Liver (tissue), 9 donors: ENCODE data around the gene COL12A1. TPM values are rescaled to one million over a fixed set of nuclear protein-coding genes. Genes with fewer than 3 reads are reported as not detected.

Experiments used
- DNase-seq: peaks from one replicate; pipeline ENCODE4 v3.0.0-alpha.2; 2017; ENCODE audit warnings: low spot score
- H3K27ac ChIP-seq, 2 donors: one replicate each; pipeline ENCODE4 v1.7.0; 2013; ENCODE audit warnings: inconsistent platforms in 2 of 2, low read length in 2 of 2, control low read depth in 1 of 2, low read depth in 1 of 2, mild to moderate bottlenecking in 1 of 2
- H3K27me3 ChIP-seq, 4 donors: one replicate each; pipeline versions ENCODE4 v1.6.1 to v1.7.0; 2013; ENCODE audit warnings: low read length in 3 of 4, inconsistent platforms in 1 of 4, mild to moderate bottlenecking in 1 of 4, moderate library complexity in 1 of 4; ENCODE audit not compliant: control insufficient read depth in 4 of 4, insufficient read depth in 4 of 4
- H3K36me3 ChIP-seq, 4 donors: one replicate each; pipeline versions ENCODE4 v1.6.1 to v1.7.0; 2013; ENCODE audit warnings: low read length in 3 of 4, mild to moderate bottlenecking in 3 of 4, low read depth in 1 of 4, moderate library complexity in 1 of 4; ENCODE audit not compliant: control insufficient read depth in 4 of 4, insufficient read depth in 3 of 4
- H3K4me1 ChIP-seq, 4 donors: one replicate each; pipeline versions ENCODE4 v1.6.1 to v1.7.0; 2013; ENCODE audit warnings: low read length in 3 of 4, mild to moderate bottlenecking in 3 of 4, moderate library complexity in 1 of 4; ENCODE audit not compliant: control insufficient read depth in 4 of 4, insufficient read depth in 4 of 4
- H3K4me3 ChIP-seq, 3 donors: one replicate each; pipeline versions ENCODE4 v1.6.1 to v1.7.0; 2013; ENCODE audit warnings: low read length in 3 of 3, control low read depth in 1 of 3, low read depth in 1 of 3, mild to moderate bottlenecking in 1 of 3
- H3K9ac ChIP-seq, 2 donors: one replicate each; pipeline ENCODE4 v1.7.0; 2013; ENCODE audit warnings: low read length in 2 of 2, mild to moderate bottlenecking in 2 of 2, moderate library complexity in 2 of 2, control low read depth in 1 of 2, low read depth in 1 of 2
- H3K9me3 ChIP-seq, 4 donors: one replicate each; pipeline versions ENCODE4 v1.6.1 to v1.7.0; 2013; ENCODE audit warnings: low read length in 3 of 4; ENCODE audit not compliant: control insufficient read depth in 4 of 4
- CTCF ChIP-seq: fragments of 150-350 bp; IDR thresholded peaks from 2 replicates; pipeline ENCODE4 v1.5.1; 2017; ENCODE audit warnings: improper control_type of control experiment, low read depth, low read length; ENCODE audit not compliant: missing input control
- FOXA1 ChIP-seq: IDR thresholded peaks from 2 replicates; pipeline ENCODE4 v1.6.1; 2016; ENCODE audit warnings: antibody characterized with exemption
- FOXA2 ChIP-seq: IDR thresholded peaks from 2 replicates; pipeline ENCODE4 v1.6.1; 2016; ENCODE audit warnings: antibody characterized with exemption
- GABPA ChIP-seq, 2 donors: IDR thresholded peaks in 1 of 2; conservative IDR thresholded peaks in 1 of 2; 2 replicates each; pipeline ENCODE4 v1.6.1; 2016; ENCODE audit warnings: antibody characterized with exemption in 2 of 2, mild to moderate bottlenecking in 1 of 2, moderate library complexity in 1 of 2
- HNF4A ChIP-seq, 2 donors: conservative IDR thresholded peaks; 2 replicates each; pipeline ENCODE4 v1.6.1; 2016; ENCODE audit warnings: antibody characterized with exemption in 2 of 2, mild to moderate bottlenecking in 2 of 2
- JUND ChIP-seq, 2 donors: IDR thresholded peaks; 2 replicates each; pipeline ENCODE4 v1.6.1; 2016; ENCODE audit warnings: antibody characterized with exemption in 2 of 2
- MAX ChIP-seq: IDR thresholded peaks from 2 replicates; pipeline ENCODE4 v1.6.1; 2016; ENCODE audit warnings: antibody characterized with exemption
- NR2F2 ChIP-seq: IDR thresholded peaks from 2 replicates; pipeline ENCODE4 v1.6.1; 2016; ENCODE audit warnings: antibody characterized with exemption
- REST ChIP-seq: IDR thresholded peaks from 2 replicates; pipeline ENCODE4 v1.6.1; 2016; ENCODE audit warnings: antibody characterized with exemption, mild to moderate bottlenecking
- TAF1 ChIP-seq: conservative IDR thresholded peaks from 2 replicates; pipeline ENCODE4 v1.6.1; 2016; ENCODE audit warnings: antibody characterized with exemption, mild to moderate bottlenecking
- ZBTB33 ChIP-seq: IDR thresholded peaks from 2 replicates; pipeline ENCODE4 v1.6.1; 2016; ENCODE audit warnings: antibody characterized with exemption
- WGBS: extraction: QIAGEN DNeasy Blood & Tissue Kit; methylation state at CpG from one replicate; pipeline ENCODE4 v1.1.7; 2013; 5-methylcytosine and 5-hydroxymethylcytosine counted together
- polyA plus RNA-seq, 2 donors: library from polyadenylated mRNA; stranded (reverse) in 1 of 2; unstranded in 1 of 2; fragments of 200-250 nt in 1 of 2; fragments of >200 nt in 1 of 2; fragmentation: Nextera tagmentation in 1 of 2; extraction: Ambion mirVana in 1 of 2; gene quantifications; one replicate each; pipeline versions ENCODE4 v1.2.1 to v1.2.3, GENCODE V29; 2013 to 2015
- total RNA-seq, 2 donors: library from RNA; depleted of rRNA; stranded (reverse); fragments of >200 nt; gene quantifications; one replicate each; pipeline ENCODE4 v1.2.3, GENCODE V29; 2014
- donor health status: healthy.
- donor health status: healthy.
- donor health status: healthy.
- donor health status: healthy.
- donor health status: healthy.

Gene COL12A1
- total and polyA plus RNA-seq, 4 donors, result 0.15 to 5.1 (median 1.8) TPM

- no peaks in the 10 kb centered on the region for H3K4me1 ChIP-seq
- no peaks in the 10 kb centered on the region for H3K36me3 ChIP-seq
- no peaks in the 10 kb centered on the region for H3K9me3 ChIP-seq
- no peak for TF ChIP-seq NR2F2
- no peak overlapping the region for H3K27ac ChIP-seq
- H3K9ac ChIP-seq, result no peak overlapping the region
- peaks cover 0 to 8% (median 1%) of the 10 kb centered on the region in 4 donors for H3K27me3 ChIP-seq
- DNase-seq, result no peak
- 86% methylated on average over 1 of the region's 1 CpG for whole genome bisulfite sequencing
- no peak overlapping the region for H3K4me3 ChIP-seq
These were observed 50.9 kb downstream of the COL12A1 start for GRCh38 chr6:75154973-75155372.

- no peak overlapping the region for H3K4me3 ChIP-seq
- peaks cover 0 to 1% (median 0%) of the 10 kb centered on the region in 4 donors for H3K9me3 ChIP-seq
- no peaks in the 10 kb centered on the region for H3K4me1 ChIP-seq
- 61% methylated on average over 6 of the region's 6 CpGs for WGBS
- no peak for DNase-seq
- no peak for TF ChIP-seq JUND (IDR thresholded peaks at IDR 0.05)
- no peak for TF ChIP-seq FOXA2
- no peak for TF ChIP-seq NR2F2
- no peak for TF ChIP-seq GABPA (IDR thresholded peaks at IDR 0.05 in 1 of 2, conservative IDR thresholded peaks at IDR 0.05 in 1 of 2)
- no peaks in the 10 kb centered on the region for H3K36me3 ChIP-seq
- no peak overlapping the region for H3K9ac ChIP-seq
- no peak overlapping the region for H3K27ac ChIP-seq
- H3K27me3 ChIP-seq, result peaks cover 0 to 14% (median 1%) of the 10 kb centered on the region in 4 donors
These were observed 55.0 kb downstream of the COL12A1 start for GRCh38 chr6:75150685-75151412.

- peaks cover 0 to 14% (median 0%) of the 10 kb centered on the region in 4 donors for H3K27me3 ChIP-seq
- TF ChIP-seq REST, result no peak
- TF ChIP-seq ZBTB33, result no peak
- no peak for TF ChIP-seq FOXA1
- TF ChIP-seq TAF1, result no peak
- TF ChIP-seq MAX, result no peak
- no peak for TF ChIP-seq HNF4A (conservative IDR thresholded peaks at IDR 0.05)
- no peak for TF ChIP-seq NR2F2
- TF ChIP-seq FOXA2, result no peak
- TF ChIP-seq CTCF, result no peak
- H3K9ac ChIP-seq, result no peak overlapping the region
- peaks cover 0 to 1% (median 0%) of the 10 kb centered on the region in 4 donors for H3K9me3 ChIP-seq
- no peak for DNase-seq
- no peaks in the 10 kb centered on the region for H3K4me1 ChIP-seq
- no peaks in the 10 kb centered on the region for H3K36me3 ChIP-seq
- no peak overlapping the region for H3K27ac ChIP-seq
- H3K4me3 ChIP-seq, result no peak overlapping the region
These were observed 56.2 kb downstream of the COL12A1 start for GRCh38 chr6:75149696-75150095.
